ENCODE results near the gene CCBE1.

Gene CCBE1

DNA sequence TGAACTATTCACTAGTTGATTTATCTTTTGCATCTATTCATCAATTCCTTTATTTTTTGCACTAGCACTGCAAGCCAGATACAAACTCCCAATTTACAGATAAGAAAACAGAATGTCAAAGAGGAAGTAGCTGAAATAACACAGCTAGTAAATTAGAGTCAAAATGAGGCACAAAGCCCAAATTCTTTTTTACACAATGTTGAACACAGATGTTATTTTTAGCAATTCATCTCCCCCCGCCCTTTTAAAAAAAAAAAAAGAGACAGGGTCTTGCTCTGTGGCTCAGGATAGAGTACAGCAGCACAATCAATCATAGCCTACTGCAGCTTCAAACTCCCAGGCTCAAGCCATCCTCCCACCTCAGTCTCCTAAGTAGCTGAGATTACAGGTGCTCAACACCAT, 127.8 kb downstream of the CCBE1 start:
- Mint-ChIP-seq H3K27ac (no peak overlapping the region), H3K27me3 (peaks cover 7% of the 10 kb centered on the region), H3K4me3 (no peak overlapping the region), H3K9me3 (no peaks in the 10 kb centered on the region), H3K4me1 (no peaks in the 10 kb centered on the region)
- ATAC-seq (no peak), DNase-seq (no peak)

DNA sequence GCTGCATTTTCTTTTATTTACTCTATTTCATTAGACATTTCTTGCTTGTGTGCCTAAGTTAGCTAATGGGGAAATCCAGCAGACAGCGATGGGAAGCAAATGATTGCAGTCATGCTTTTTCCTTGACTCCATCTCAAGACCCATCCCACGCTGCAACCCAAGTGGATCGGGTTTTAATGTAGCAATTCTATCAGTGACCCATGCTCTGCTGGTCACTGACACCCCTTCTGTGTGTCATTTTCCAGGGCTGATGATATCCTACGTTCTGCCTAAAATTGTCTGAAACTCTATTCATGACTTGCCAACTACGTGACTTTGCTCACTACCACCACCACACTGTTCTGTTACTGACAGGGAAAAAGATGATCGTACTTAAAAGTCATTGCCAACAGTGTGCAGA, 129.8 kb downstream of the CCBE1 start:
- H3K4me3 Mint-ChIP-seq = no peak overlapping the region
- peaks cover 7% of the 10 kb centered on the region for H3K27me3 Mint-ChIP-seq
- no peak overlapping the region for H3K27ac Mint-ChIP-seq
- no peak for ATAC-seq
- H3K4me1 Mint-ChIP-seq = no peaks in the 10 kb centered on the region
- no peaks in the 10 kb centered on the region for H3K9me3 Mint-ChIP-seq
- no peak for DNase-seq

DNA sequence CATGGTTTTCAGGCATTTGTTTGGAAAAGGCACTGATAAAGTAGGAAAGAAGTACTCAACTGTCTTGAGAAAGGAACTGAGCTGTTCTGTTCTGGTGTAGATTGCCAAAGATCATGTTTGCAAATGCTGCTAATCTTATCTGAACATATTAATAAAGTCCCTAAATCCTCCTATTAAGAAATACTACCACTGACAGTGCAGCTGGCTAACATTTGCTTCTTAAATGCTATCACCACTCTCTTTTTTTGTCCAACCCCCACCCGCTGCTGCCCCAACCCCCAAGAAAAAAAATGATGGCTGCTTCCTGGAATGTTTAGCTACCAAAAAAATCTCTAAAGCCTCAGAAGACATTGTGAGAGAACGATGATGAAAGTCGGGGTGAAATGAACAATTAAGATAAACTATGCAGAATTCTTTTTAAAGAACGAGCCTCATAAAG, 130.7 kb downstream of the CCBE1 start:
- Mint-ChIP-seq H3K4me3 (no peak overlapping the region), H3K4me1 (no peaks in the 10 kb centered on the region), H3K27ac (peak overlapping the region in 1 of 2 donors; percentile 35), H3K9me3 (no peaks in the 10 kb centered on the region), H3K27me3 (peaks cover 7% of the 10 kb centered on the region)
- no peak for DNase-seq
- ATAC-seq = no peak

DNA sequence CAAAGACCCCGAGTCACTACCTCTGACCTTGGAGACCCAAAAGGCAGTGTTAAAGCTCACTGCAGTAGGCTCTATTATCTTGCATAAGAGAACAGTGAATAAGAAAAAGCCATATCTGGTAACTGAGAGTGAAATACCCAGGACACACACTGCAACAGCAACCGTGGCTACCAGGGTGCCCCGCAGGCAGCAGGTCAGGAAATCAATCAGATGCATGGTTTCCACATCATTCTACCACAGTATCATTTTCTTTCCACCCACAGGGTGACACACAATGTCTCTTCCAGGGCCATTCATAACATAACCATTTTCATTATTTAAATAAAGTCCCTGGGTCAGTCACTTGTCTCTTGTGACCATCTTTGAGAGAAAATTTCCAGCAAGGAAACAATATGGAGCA, 131.3 kb downstream of the CCBE1 start:
- DNase-seq = no peak
- Mint-ChIP-seq H3K27ac (no peak overlapping the region), H3K27me3 (peaks cover 7% of the 10 kb centered on the region), H3K4me1 (no peaks in the 10 kb centered on the region), H3K4me3 (no peak overlapping the region), H3K9me3 (no peaks in the 10 kb centered on the region)
- ATAC-seq = peak; percentile 53

DNA sequence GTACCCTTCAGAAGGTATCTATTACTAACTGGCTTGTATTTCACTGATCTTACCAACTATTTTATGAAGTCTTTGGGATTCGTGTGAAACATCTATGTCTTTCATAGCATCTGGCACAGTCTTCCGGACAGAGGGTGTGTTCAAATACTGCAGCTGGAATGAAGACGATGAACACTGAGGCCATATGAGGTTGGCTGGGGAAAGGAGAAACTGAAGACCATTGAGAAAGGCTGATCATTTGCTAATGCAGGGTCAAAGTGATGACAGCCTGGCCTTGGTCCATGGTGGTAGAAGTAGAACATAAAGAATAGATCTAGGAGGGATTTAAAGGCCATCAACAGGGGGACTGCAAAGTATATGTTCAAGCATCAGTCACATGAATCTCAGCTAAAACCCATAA, 132.7 kb downstream of the CCBE1 start:
- H3K4me3 Mint-ChIP-seq = no peak overlapping the region
- no peaks in the 10 kb centered on the region for H3K4me1 Mint-ChIP-seq
- ATAC-seq (no peak), DNase-seq (no peak)
- H3K27ac Mint-ChIP-seq = no peak overlapping the region
- H3K9me3 Mint-ChIP-seq = no peaks in the 10 kb centered on the region
- peaks cover 7% of the 10 kb centered on the region for H3K27me3 Mint-ChIP-seq

GRCh38 chr18:59563176-59563785, 133.9 kb downstream of the CCBE1 start:
- ATAC-seq (no peak), DNase-seq (no peak)
- H3K4me1 Mint-ChIP-seq = no peaks in the 10 kb centered on the region
- no peak overlapping the region for H3K4me3 Mint-ChIP-seq
- no peak overlapping the region for H3K27ac Mint-ChIP-seq
- H3K27me3 Mint-ChIP-seq = no peaks in the 10 kb centered on the region
- H3K9me3 Mint-ChIP-seq = no peaks in the 10 kb centered on the region

DNA sequence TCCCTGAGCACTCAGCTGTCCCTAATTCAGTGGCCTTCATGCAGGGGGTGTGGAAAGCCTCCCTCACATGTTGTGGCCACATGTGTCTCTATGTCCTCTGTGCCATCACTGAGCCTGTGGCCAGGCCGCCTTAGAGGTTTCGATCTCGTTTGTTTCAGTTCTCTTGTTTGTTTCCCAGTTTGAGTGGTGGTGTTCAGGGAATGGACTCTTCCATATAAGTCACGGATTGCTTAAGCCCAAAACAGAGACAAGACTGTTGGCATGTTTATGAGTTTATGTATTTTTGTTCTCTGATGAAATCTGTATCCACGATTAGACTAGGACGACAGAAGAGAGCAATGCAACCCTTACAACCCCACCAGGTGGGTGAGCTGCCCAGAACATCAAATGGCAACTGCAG, 134.5 kb downstream of the CCBE1 start:
- Mint-ChIP-seq H3K4me3 (no peak overlapping the region), H3K27ac (peak overlapping the region in 1 of 2 donors; percentile 67), H3K9me3 (no peaks in the 10 kb centered on the region), H3K4me1 (no peaks in the 10 kb centered on the region), H3K27me3 (no peaks in the 10 kb centered on the region)
- no peak for ATAC-seq
- no peak for DNase-seq

- no peak overlapping the region for H3K27ac Mint-ChIP-seq
- no peaks in the 10 kb centered on the region for H3K9me3 Mint-ChIP-seq
- ATAC-seq (no peak), DNase-seq (no peak)
- no peaks in the 10 kb centered on the region for H3K27me3 Mint-ChIP-seq
- no peaks in the 10 kb centered on the region for H3K4me1 Mint-ChIP-seq
- no peak overlapping the region for H3K4me3 Mint-ChIP-seq
Observed at GRCh38 chr18:59561612-59562011, 135.6 kb downstream of the CCBE1 start.

- DNase-seq (no peak), ATAC-seq (no peak)
- H3K27ac Mint-ChIP-seq = no peak overlapping the region
- no peaks in the 10 kb centered on the region for H3K27me3 Mint-ChIP-seq
- no peaks in the 10 kb centered on the region for H3K4me1 Mint-ChIP-seq
- H3K4me3 Mint-ChIP-seq = no peak overlapping the region
- no peaks in the 10 kb centered on the region for H3K9me3 Mint-ChIP-seq
Observed at GRCh38 chr18:59560556-59560955, 136.7 kb downstream of the CCBE1 start.

DNA sequence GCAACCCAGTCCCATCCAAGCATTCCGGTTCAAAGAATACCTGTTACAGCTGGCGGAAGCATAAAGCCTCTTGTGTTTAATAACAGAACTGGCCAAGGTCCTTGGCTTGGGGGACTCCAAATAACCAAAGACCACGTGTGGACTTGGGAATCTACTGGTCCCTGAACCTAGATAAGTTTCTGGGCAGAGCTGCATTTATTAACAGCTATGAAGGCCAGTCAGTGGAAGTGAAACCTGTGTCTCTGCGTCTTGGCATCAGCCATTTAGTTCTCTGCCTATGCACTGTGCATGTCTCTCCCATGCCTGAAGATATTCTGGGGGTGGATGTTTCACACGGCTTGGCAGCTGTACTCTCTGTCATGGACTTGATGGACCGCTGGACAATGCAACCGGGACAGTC, 137.7 kb downstream of the CCBE1 start:
- H3K27me3 Mint-ChIP-seq = no peaks in the 10 kb centered on the region
- H3K4me1 Mint-ChIP-seq = no peaks in the 10 kb centered on the region
- no peaks in the 10 kb centered on the region for H3K9me3 Mint-ChIP-seq
- DNase-seq = no peak
- ATAC-seq = no peak
- no peak overlapping the region for H3K4me3 Mint-ChIP-seq
- no peak overlapping the region for H3K27ac Mint-ChIP-seq

DNA sequence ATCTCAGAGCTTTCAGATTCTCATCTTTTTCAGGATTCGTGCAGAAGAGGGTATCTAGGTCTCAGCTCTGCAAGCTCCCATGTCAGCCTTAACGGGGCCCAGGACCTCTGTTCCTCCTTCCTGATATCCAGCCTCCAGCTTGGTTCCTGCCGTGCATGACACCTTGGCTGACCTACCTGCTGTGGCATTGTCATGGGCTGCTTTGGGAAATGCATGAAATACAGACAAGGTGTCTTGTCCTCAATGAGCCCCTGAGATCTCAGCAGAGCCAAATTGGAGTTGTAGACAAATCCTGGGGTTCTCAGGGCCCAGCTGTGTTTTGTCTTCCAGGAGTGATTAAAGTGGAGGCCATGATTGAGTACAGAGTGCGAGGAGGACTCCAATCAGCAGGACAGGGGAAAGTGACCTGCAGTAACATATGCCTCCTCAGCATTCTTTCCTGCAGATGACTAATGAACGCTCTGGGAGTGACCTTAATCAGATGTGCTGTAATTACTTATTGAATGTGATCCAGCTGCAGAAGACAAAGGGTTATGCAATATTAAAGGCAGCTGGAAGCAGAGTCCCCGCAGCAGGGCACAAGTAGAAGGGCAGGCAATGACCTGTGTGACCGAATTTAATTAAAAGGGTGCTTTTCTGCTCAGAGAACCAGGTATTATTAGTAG, 141.1 kb downstream of the CCBE1 start:
- no peak for DNase-seq
- H3K4me1 Mint-ChIP-seq = no peaks in the 10 kb centered on the region
- H3K27me3 Mint-ChIP-seq = no peaks in the 10 kb centered on the region
- no peak overlapping the region for H3K4me3 Mint-ChIP-seq
- H3K27ac Mint-ChIP-seq = no peak overlapping the region
- H3K9me3 Mint-ChIP-seq = no peaks in the 10 kb centered on the region
- ATAC-seq = no peak

DNA sequence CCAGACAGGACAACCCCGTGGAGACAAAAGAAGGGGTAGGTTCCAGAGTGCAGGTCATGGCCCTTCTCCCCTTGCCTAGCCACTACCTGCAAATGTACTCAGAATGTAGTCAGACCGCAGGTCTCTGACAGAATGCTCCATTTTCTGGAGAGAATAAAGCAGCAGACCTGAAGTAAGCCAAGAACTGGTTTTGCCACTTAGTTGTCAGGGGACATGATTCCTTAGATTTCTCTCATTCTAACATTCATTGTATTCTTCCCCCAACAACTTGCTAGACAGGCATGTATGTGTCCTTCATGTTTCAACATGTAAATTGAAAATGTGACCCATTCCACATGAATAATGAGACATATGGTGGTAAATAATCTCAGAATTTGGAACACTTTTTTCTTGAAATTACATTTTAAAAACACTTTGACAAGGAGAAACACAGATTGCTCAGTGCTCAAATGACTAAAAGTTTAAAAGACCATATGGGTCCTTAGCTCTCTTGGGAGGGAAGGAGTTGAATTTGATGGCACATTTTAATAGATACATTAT, 142.4 kb downstream of the CCBE1 start:
- ATAC-seq = no peak
- no peak for DNase-seq
- no peak overlapping the region for H3K27ac Mint-ChIP-seq
- H3K4me3 Mint-ChIP-seq = no peak overlapping the region
- no peaks in the 10 kb centered on the region for H3K27me3 Mint-ChIP-seq
- no peaks in the 10 kb centered on the region for H3K9me3 Mint-ChIP-seq
- no peaks in the 10 kb centered on the region for H3K4me1 Mint-ChIP-seq

GRCh38 chr18:59553273-59553870, 143.9 kb downstream of the CCBE1 start:
- H3K9me3 Mint-ChIP-seq = no peaks in the 10 kb centered on the region
- H3K27ac Mint-ChIP-seq = no peak overlapping the region
- H3K27me3 Mint-ChIP-seq = peaks cover under 1% of the 10 kb centered on the region
- H3K4me3 Mint-ChIP-seq = no peak overlapping the region
- DNase-seq (no peak), ATAC-seq (no peak)
- H3K4me1 Mint-ChIP-seq = no peaks in the 10 kb centered on the region

GRCh38 chr18:59551902-59552635, 145.2 kb downstream of the CCBE1 start:
- peak overlapping the region in 1 of 2 donors; percentile 37 for H3K27ac Mint-ChIP-seq
- no peak overlapping the region for H3K4me3 Mint-ChIP-seq
- no peaks in the 10 kb centered on the region for H3K9me3 Mint-ChIP-seq
- ATAC-seq (no peak), DNase-seq (no peak)
- no peaks in the 10 kb centered on the region for H3K4me1 Mint-ChIP-seq
- H3K27me3 Mint-ChIP-seq = peaks cover 13% of the 10 kb centered on the region

- DNase-seq (no peak), ATAC-seq (no peak)
- peaks cover 18% of the 10 kb centered on the region for H3K27me3 Mint-ChIP-seq
- no peaks in the 10 kb centered on the region for H3K9me3 Mint-ChIP-seq
- H3K4me3 Mint-ChIP-seq = no peak overlapping the region
- H3K27ac Mint-ChIP-seq = no peak overlapping the region
- H3K4me1 Mint-ChIP-seq = no peaks in the 10 kb centered on the region
Observed at GRCh38 chr18:59550174-59550516, 147.1 kb downstream of the CCBE1 start.

All from stimulated activated naive CD8-positive, alpha-beta T cell treated with anti-CD3 and anti-CD28 coated beads, Interleukin-15, amount 100 ng/mL, for 72 hours (primary cell).